Non-pigmented ciliary epithelial cell (primary cell): ENCODE results near the gene GFPT2.

Experiments used
- DNase-seq: peaks from one replicate; pipeline ENCODE4 v3.0.0-alpha.2; 2010; ENCODE audit warnings: low read depth

Gene GFPT2

DNA sequence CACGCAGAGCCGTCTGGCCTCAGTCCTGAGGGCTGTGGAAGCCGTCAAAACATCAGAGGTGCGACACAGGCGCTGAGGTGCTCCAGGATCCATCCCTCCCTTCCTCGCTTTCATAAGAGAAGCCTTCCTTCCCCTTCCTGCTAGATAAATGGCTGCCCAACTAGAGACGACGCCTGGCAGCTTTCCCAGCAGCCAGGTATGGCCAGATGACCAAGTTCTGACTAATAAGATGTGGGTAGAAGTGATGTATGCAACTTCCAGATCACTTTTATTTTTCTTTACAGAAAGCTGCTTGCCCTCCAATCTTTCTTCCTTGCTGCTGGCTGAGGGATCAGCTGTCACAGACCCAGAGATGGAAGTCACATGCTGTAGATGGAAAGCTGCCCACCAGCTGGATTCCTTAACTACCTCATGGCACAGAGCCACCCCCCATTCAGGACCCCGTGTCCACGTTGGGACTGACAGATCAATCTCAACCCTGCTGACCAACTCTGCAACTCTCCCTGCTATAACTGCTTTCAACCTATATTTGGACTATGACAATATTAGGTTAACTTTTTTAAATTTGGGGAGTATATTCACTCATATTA, 70.0 kb downstream of the GFPT2 start:
- no peak for DNase-seq

DNA sequence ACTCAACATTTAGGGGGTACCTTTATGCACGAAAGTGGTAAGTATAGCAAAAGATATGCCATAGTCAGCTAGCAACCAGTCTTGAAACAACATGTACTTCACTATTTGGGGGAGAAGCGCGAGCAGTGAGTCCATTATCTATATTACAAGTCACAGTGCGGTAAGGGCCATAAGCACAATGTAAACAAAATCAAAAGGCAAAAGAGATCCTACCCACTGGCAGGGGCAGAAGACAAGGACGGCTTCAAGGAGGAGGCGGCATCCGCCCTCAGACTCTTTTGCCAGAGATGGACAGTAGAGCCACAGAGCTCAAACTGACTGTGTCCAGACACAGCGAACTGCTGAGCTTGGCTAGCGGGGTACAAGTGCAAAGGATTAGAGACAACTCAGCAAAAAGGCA, 70.9 kb downstream of the GFPT2 start:
- DNase-seq: no peak

DNA sequence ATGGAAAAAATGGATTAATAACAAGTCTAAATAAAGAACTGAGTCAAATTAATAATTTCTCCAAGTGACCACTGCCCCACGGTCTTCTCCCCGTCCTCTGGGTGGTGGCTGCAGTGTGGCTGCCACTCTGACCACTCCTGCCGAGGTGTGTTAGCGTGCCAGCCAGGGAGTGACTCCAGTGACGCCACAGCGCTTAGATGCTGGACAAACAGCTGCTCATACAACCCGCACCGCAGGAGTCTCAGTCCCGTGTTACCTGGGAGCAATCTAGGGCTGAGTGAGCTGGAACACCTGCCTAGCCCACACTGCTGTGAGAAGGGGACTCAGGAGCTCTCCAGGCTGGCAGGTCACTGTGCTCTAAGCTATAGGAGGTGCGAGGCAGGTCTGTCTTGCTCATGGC, 71.4 kb downstream of the GFPT2 start:
- DNase-seq: no peak

DNA sequence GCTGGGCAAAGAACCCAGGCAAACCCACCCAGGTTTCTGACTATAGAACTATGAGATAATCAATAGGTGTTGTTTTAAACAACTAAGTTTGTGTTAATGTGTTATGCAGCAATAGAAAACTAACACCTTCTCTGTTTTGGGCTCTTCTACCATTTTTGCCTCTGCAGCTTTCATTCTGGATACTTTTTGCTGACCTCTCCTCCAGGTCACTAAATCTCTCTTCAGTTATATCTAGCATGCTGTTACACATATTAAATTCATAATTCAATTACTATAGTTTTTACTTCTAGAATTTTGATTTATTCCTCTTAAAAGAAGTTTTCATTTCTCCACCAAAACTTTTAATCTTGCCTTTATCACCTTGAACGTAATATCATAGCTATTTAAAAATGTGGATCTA, 78.4 kb downstream of the GFPT2 start:
- no peak for DNase-seq

DNA sequence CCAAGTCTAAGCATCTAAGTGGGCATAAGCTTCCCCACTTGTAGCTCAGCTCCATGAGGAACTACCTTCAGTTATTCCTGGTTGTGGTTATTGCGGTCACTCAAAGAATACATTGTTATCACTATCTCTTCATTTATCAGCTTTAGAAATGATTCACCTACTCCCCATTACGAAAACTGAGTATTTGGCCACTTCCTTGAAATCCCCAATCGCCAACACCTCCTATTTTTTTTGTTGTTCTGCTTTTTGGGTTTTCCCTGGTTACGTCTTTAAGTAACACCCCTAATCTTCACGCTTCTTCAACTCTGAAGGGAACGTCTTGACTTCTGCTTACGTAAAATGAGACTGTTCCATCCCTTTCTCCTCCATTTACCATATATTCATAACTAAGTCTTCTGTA, 81.9 kb downstream of the GFPT2 start:
- no peak for DNase-seq

DNA sequence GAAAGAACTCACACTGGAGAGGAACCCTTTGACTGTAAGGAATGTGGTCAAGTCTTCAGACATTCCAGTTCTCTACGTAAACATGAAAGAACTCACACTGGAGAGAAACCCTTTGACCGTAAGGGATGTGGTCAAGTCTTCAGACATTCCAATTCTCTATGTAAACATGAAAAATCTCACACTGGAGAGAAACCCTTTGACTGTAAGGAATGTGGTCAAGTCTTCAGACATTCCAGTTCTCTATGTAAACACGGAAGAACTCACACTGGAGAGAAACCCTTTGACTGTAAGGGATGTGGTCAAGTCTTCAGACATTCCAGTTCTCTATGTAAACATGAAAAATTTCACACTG, 93.9 kb downstream of the GFPT2 start:
- DNase-seq: no peak

DNA sequence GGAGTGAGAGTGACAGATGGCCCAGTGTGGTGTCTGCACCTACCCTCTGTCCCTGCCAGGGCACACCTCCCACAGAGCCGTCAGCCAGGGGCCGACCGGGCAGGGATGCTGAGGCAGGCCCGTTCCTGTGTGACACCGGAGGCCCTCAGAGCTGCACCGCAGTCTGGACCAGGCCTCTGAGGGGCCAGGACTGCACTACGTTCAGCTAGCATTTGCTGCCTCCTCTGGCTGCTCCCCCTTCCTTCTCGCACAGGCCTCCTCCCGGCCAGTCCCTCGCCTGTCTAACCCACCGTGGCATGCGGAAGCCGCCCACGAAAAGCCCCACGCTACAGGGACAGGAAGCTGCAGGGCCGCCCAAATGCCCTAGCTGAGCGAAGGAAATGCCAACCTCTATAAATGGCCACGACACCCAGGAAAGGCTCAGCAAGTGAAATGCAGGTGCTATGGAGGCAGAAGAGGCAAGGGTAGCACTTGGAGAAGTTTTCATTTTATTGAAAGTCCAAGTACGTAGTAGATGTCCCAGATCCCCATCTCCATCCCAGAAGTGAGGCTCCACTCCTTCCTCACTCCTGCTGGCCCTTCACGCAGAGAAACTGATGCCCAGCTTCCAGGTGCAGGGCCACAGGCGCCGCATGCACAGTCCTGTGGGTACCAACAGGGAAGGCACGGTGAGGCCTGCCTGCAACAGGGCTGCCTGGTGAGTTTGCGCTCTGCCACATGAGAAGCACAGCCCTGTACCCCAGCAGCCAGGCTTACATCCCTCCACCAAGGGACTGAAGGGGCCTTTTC, 99.9 kb downstream of the GFPT2 start:
- DNase-seq: no peak

DNA sequence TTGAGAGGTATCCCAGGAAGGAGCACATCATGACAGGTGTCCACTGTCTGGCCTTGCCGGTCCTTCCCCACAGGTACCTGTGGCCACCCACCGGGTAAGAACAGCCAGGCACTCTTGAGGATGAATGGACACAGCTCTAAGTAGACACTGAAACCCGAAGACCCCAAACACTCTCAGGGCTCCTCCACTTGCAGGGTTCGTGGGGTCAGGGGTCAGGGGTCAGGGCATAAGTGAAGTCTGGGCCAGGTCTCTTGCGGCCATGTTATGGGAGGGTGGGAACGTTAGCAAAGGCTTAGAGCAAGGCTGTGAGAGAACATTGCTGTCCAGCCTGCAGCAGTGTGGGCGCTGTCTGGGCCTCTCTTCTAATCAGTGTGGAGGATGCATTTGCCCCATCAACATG, 101.2 kb downstream of the GFPT2 start:
- no peak for DNase-seq

DNA sequence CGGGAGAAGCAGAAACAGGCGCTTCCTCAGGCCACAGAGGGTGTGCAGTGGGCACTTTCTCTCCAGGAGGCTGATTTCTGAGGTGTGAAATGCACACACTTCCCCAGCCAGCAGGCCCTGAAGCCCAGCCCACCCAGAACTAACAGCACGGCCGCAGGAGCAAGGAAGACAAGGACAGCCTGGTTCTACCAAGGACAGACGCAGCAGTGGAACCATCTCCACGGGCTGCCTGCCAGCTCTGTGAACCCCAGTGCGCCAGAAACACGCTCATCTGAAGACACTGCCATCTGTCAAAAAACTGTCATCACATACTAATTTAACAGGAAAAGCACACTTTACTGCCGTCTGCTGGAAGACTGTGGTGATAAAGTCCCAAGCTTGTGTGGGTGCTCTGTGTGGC, 102.0 kb downstream of the GFPT2 start:
- no peak for DNase-seq
